ENCODE measurements around the gene GOLPH3L.

GOLPH3L gene

GRCh38 chr1:150596976-150597375 lies 100.0 kb downstream of the GOLPH3L start:
- no peak for DNase-seq (ENCODE audit: low read depth)
- no peak for TF ChIP-seq CTCF (conservative IDR thresholded peaks at IDR 0.05; ENCODE audit: low read depth, low read length)
- H3K4me3 ChIP-seq (ENCODE audit: low read depth, low read length), result no peak overlapping the region

All from choroid plexus epithelial cell (primary cell).